ENCODE data around the gene ROR1. TPM values are rescaled to one million over a fixed set of nuclear protein-coding genes. Genes with fewer than 3 reads are reported as not detected.

ROR1 gene
- polyA plus RNA-seq, 1 of the 3 experiments (the other 2 are of a cell fraction) = 4.0 TPM

DNA sequence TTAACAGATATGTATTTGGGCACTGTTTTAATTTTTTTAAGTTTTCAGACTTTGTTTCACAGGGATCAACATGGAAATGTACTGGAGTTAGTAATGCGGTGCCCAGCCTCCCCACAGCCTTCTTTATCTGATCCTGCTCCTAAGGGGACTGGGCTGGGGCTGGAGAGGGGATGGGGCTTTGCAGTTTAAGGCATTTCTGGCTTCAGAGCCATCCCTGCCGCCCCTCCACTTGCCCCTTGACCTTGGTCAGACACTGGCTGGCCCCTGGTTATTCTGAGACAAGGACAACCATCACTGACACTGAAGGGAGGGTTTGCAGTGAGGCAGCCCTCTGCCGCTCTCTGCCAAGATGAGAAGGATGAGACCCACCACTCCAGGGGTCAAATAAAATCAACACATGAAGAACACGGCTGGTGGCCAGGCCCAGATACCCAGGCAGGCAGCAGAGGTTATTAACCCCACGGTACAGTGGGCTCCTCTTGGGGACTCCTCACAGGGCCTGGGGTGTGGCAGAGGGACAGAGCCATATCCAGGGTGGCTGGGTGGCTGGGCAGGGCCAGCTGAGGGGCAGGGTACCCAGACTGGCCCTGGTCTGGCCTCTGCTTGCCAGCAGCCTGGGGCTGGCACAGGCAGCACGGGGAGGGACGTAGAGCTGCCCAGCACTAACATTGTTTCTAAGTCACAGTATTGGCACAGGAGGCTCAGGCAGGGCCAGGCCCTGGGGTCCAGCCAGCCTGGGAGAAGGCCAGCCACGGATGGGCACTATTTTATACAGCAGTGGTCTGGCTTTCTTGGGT lies 422.5 kb downstream of the ROR1 start:
- CTCF ChIA-PET = interaction anchor here (1.4 to 2.2 kb wide), 2 partner anchors 505 to 522 kb away, joined by 3 to 5 read pairs; no protein-coding TSS in a partner anchor
- Histone ChIP-seq H2AFZ (ENCODE audit: low read depth) (no peak overlapping the region), H3K9me2 (no peaks in the 10 kb centered on the region), H4K20me1 (ENCODE audit: insufficient read depth) (no peaks in the 10 kb centered on the region), H3K36me3 (replicated peaks in 1 of 2; ENCODE audit: control insufficient read depth in 1 of 2, insufficient read depth in 2 of 2, low read length in 1 of 2) (no peaks in the 10 kb centered on the region), H3K27me3 (ENCODE audit: insufficient read depth) (no peaks in the 10 kb centered on the region), H3K79me2 (ENCODE audit: insufficient read depth) (no peaks in the 10 kb centered on the region), H3F3A (replicated peaks; ENCODE audit: insufficient read depth) (no peaks in the 10 kb centered on the region), H3K4me1 (ENCODE audit: control insufficient read depth in 1 of 2, insufficient read depth in 2 of 2, low read depth in 1 of 2, low read length in 1 of 2) (peaks cover 0 to 35% of the 10 kb centered on the region in 2 experiments; a peak in 2 of 4 replicates), H3K9ac (no peak overlapping the region), H3K4me2 (no peak overlapping the region), H3K9me3 (no peaks in the 10 kb centered on the region), H3K4me3 (ENCODE audit: low read depth in 2 of 2, low read length in 1 of 2) (no peak overlapping the region), H3K27ac (ENCODE audit: low read depth in 2 of 2, low read length in 1 of 2) (peak overlapping the region in 1 of 2 experiments; percentile 81; a peak in 2 of 4 replicates)
- TF ChIP-seq GATA2 (CRISPR knock-in tag; IDR thresholded peaks at IDR 0.05) (peak; percentile 37), JUND (IDR thresholded peaks at IDR 0.05) (no peak)
- peak; percentile 50 for DNase-seq
- POLR2A ChIA-PET = no interaction called here
- WGBS (ENCODE audit: low lambda C conversion rate) = 87% methylated on average over 6 of the region's 8 CpGs

DNA sequence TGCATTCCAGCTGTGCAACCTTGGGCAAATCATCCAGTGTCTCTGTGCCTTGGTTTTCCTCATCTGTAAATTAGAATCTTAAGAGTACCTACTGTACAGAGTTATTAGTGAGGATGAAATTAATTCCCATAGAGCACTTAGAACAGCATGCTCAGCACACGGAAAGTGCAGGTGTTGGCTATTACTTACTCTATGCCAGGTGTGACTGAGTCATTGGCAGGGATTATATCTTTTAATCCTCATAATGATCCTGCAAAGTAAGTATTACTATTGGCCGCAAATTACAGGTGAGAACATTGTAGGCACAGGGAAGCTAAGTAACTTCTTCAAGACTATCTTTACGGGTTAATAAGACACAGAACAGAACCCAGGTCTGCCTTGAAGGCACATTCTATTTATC lies 423.3 kb downstream of the ROR1 start:
- H3F3A ChIP-seq (replicated peaks; ENCODE audit: insufficient read depth) = no peaks in the 10 kb centered on the region
- no peak for DNase-seq
- no peaks in the 10 kb centered on the region for H3K9me2 ChIP-seq
- peaks cover 0 to 35% of the 10 kb centered on the region in 2 experiments; a peak in 2 of 4 replicates for H3K4me1 ChIP-seq (ENCODE audit: control insufficient read depth in 1 of 2, insufficient read depth in 2 of 2, low read depth in 1 of 2, low read length in 1 of 2)
- no peak overlapping the region for H3K9ac ChIP-seq
- no peak overlapping the region for H3K4me3 ChIP-seq (ENCODE audit: low read depth in 2 of 2, low read length in 1 of 2)
- no peaks in the 10 kb centered on the region for H3K36me3 ChIP-seq (replicated peaks in 1 of 2; ENCODE audit: control insufficient read depth in 1 of 2, insufficient read depth in 2 of 2, low read length in 1 of 2)
- POLR2A ChIA-PET = interaction anchor here (0.6 kb wide), 1 partner anchor 154 kb away, joined by 3 read pairs; no protein-coding TSS in a partner anchor
- WGBS (ENCODE audit: low lambda C conversion rate) = 90% methylated on average over 3 of the region's 3 CpGs
- H2AFZ ChIP-seq (ENCODE audit: low read depth) = no peak overlapping the region
- H3K9me3 ChIP-seq = no peaks in the 10 kb centered on the region
- H3K27me3 ChIP-seq (ENCODE audit: insufficient read depth) = no peaks in the 10 kb centered on the region
- no peak for TF ChIP-seq RXRA (IDR thresholded peaks at IDR 0.05; ENCODE audit: borderline replicate concordance, low read depth)
- no peak for TF ChIP-seq EZH2phosphoT487 (IDR thresholded peaks at IDR 0.05; ENCODE audit: borderline replicate concordance, low read depth)
- CTCF ChIA-PET = interaction anchor here (1.5 kb wide), 1 partner anchor 423 kb away, joined by 4 read pairs; the partner anchor contains the start of gene ROR1
- peak overlapping the region in 1 of 2 experiments; percentile 81; a peak in 2 of 4 replicates for H3K27ac ChIP-seq (ENCODE audit: low read depth in 2 of 2, low read length in 1 of 2)
- no peaks in the 10 kb centered on the region for H4K20me1 ChIP-seq (ENCODE audit: insufficient read depth)
- no peaks in the 10 kb centered on the region for H3K79me2 ChIP-seq (ENCODE audit: insufficient read depth)
- no peak overlapping the region for H3K4me2 ChIP-seq

DNA sequence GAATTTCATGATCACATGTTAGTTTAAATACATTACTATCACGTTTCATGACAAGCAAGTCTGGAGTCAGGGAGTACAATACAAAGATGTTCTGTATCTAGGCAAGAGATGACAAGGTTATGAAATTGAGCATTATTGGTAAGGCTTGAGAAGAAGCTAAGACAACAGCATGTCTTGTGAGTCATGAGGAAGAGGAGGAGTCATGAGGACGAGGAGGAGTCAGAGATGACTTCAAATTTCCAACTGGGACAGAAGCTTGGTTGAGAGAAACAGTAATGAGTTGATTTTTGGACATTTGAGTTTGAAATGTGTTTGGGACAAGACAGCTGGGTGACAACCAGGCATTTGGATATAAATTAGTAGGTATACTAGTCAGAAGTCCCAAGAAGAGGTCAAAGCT lies 425.3 kb downstream of the ROR1 start:
- Histone ChIP-seq H4K20me1 (ENCODE audit: insufficient read depth) (no peaks in the 10 kb centered on the region), H3K9ac (no peak overlapping the region), H3K9me3 (no peaks in the 10 kb centered on the region), H2AFZ (ENCODE audit: low read depth) (no peak overlapping the region), H3K4me1 (ENCODE audit: control insufficient read depth in 1 of 2, insufficient read depth in 2 of 2, low read depth in 1 of 2, low read length in 1 of 2) (peaks cover 0 to 35% of the 10 kb centered on the region in 2 experiments; a peak in 2 of 4 replicates), H3K9me2 (no peaks in the 10 kb centered on the region), H3K36me3 (replicated peaks in 1 of 2; ENCODE audit: control insufficient read depth in 1 of 2, insufficient read depth in 2 of 2, low read length in 1 of 2) (no peaks in the 10 kb centered on the region), H3F3A (replicated peaks; ENCODE audit: insufficient read depth) (no peaks in the 10 kb centered on the region), H3K4me3 (ENCODE audit: low read depth in 2 of 2, low read length in 1 of 2) (no peak overlapping the region), H3K27me3 (ENCODE audit: insufficient read depth) (no peaks in the 10 kb centered on the region), H3K79me2 (ENCODE audit: insufficient read depth) (no peaks in the 10 kb centered on the region), H3K4me2 (no peak overlapping the region), H3K27ac (ENCODE audit: low read depth in 2 of 2, low read length in 1 of 2) (no peak overlapping the region)
- CTCF ChIA-PET = interaction anchor here (0.6 to 1.5 kb wide), 2 partner anchors 19 to 44 kb away, joined by 3 to 4 read pairs; no protein-coding TSS in a partner anchor
- 61% methylated on average over 2 of the region's 2 CpGs for WGBS (ENCODE audit: low lambda C conversion rate)
- POLR2A ChIA-PET = no interaction called here
- DNase-seq = no peak
- TF ChIP-seq, protein P1, sequence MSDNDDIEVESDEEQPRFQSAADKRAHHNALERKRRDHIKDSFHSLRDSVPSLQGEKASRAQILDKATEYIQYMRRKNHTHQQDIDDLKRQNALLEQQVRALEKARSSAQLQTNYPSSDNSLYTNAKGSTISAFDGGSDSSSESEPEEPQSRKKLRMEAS (IDR thresholded peaks at IDR 0.05; ENCODE audit: low read depth) = no peak
- TF ChIP-seq TAF1 (IDR thresholded peaks at IDR 0.05; ENCODE audit: borderline replicate concordance, low read depth, low read length) = no peak
- TF ChIP-seq, protein P2, sequence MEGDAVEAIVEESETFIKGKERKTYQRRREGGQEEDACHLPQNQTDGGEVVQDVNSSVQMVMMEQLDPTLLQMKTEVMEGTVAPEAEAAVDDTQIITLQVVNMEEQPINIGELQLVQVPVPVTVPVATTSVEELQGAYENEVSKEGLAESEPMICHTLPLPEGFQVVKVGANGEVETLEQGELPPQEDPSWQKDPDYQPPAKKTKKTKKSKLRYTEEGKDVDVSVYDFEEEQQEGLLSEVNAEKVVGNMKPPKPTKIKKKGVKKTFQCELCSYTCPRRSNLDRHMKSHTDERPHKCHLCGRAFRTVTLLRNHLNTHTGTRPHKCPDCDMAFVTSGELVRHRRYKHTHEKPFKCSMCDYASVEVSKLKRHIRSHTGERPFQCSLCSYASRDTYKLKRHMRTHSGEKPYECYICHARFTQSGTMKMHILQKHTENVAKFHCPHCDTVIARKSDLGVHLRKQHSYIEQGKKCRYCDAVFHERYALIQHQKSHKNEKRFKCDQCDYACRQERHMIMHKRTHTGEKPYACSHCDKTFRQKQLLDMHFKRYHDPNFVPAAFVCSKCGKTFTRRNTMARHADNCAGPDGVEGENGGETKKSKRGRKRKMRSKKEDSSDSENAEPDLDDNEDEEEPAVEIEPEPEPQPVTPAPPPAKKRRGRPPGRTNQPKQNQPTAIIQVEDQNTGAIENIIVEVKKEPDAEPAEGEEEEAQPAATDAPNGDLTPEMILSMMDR (IDR thresholded peaks at IDR 0.05) = no peak
- no peak for TF ChIP-seq GABPA (IDR thresholded peaks at IDR 0.05; ENCODE audit: low read depth)
- TF ChIP-seq RXRA (IDR thresholded peaks at IDR 0.05; ENCODE audit: borderline replicate concordance, low read depth) = no peak
- no peak for TF ChIP-seq NFIC (IDR thresholded peaks at IDR 0.05; ENCODE audit: borderline replicate concordance)
- no peak for TF ChIP-seq FOXJ3 (CRISPR knock-in tag; IDR thresholded peaks at IDR 0.05)
- TF ChIP-seq, protein P3, sequence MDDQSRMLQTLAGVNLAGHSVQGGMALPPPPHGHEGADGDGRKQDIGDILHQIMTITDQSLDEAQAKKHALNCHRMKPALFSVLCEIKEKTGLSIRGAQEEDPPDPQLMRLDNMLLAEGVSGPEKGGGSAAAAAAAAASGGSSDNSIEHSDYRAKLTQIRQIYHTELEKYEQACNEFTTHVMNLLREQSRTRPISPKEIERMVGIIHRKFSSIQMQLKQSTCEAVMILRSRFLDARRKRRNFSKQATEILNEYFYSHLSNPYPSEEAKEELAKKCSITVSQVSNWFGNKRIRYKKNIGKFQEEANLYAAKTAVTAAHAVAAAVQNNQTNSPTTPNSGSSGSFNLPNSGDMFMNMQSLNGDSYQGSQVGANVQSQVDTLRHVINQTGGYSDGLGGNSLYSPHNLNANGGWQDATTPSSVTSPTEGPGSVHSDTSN (IDR thresholded peaks at IDR 0.05) = no peak
